Endothelial cell of umbilical vein (primary cell): ENCODE results near the gene FGF16. TPM values are rescaled to one million over a fixed set of nuclear protein-coding genes. Genes with fewer than 3 reads are reported as not detected.

Experiments used
- BruUV-seq: library from RNA; stranded (reverse); fragments of 400-500 nt; replicated peaks from 2 replicates; lab custom pipeline; 2021; lab: Mats Ljungman, UMichigan
- CTCF ChIA-PET: fragments of 300-600, 350-600 bp; sonication (Branson Sonifier 250); formaldehyde crosslinking; loops from one replicate; lab custom pipeline; 2021; ENCODE audit warnings: antibody characterized with exemption, inconsistent platforms; lab: Charles Lee
- POLR2A ChIA-PET: fragments of 300-600, 350-600 bp; sonication (Branson Sonifier 250); formaldehyde crosslinking; loops from one replicate; lab custom pipeline; 2021; ENCODE audit warnings: antibody characterized with exemption, inconsistent platforms; lab: Charles Lee
- DNase-seq: peaks from one replicate; pipeline ENCODE4 v3.0.0-alpha.2; 2011; ENCODE audit warnings: low read depth, low spot score
- FAIRE-seq: peaks from 2 replicates; lab custom pipeline; 2011; peaks lifted over from hg19 to GRCh38; lab: Jason Lieb, UNC
- H2AFZ ChIP-seq: 2 replicates; pipeline ENCODE4 v1.6.0; 2012; ENCODE audit warnings: low read depth, low read length, control low read depth, inconsistent platforms
- H3K27ac ChIP-seq: 2 replicates; pipeline ENCODE4 v1.5.1; 2011; ENCODE audit warnings: low read depth, mild to moderate bottlenecking, control low read depth, low read length, moderate library complexity; ENCODE audit not compliant: insufficient read depth
- H3K27me3 ChIP-seq, 2 experiments: 2 replicates each; pipeline versions ENCODE4 v1.6.0 to v1.6.1; 2011; ENCODE audit warnings: low read length in 2 of 2, mixed read lengths in 1 of 2; ENCODE audit not compliant: control insufficient read depth in 2 of 2, insufficient read depth in 2 of 2
- H3K36me3 ChIP-seq, 2 experiments: 2 replicates in 1 of 2; 3 replicates in 1 of 2; pipeline ENCODE4 v1.5.1; 2011; ENCODE audit warnings: low read length in 2 of 2, mild to moderate bottlenecking in 1 of 2, moderate library complexity in 1 of 2; ENCODE audit not compliant: control insufficient read depth in 2 of 2, insufficient read depth in 2 of 2; ENCODE audit errors: extremely low read depth in 1 of 2
- H3K4me1 ChIP-seq: 3 replicates; pipeline ENCODE4 v1.5.1; 2011; ENCODE audit warnings: mild to moderate bottlenecking, low read length; ENCODE audit not compliant: control insufficient read depth, insufficient read depth; ENCODE audit errors: extremely low read depth
- H3K4me2 ChIP-seq: 2 replicates; pipeline ENCODE4 v1.6.1; 2011; ENCODE audit warnings: low read length, control low read depth, mixed read lengths; ENCODE audit not compliant: insufficient read depth
- H3K4me3 ChIP-seq, 3 experiments: fragments of 200-600 bp in 1 of 3; sonication (generic), shearing (Covaris generic) in 1 of 3; replicated peaks in 1 of 3; 2 replicates each; pipeline ENCODE4 v1.5.1; 2011 to 2016; ENCODE audit warnings: control low read depth in 3 of 3, low read length in 3 of 3, mild to moderate bottlenecking in 2 of 3, inconsistent platforms in 1 of 3, low read depth in 1 of 3, moderate library complexity in 1 of 3; ENCODE audit not compliant: insufficient read depth in 1 of 3
- H3K79me2 ChIP-seq: 2 replicates; pipeline ENCODE4 v1.6.0; 2012; ENCODE audit warnings: low read length, inconsistent platforms; ENCODE audit not compliant: control insufficient read depth, insufficient read depth
- H3K9ac ChIP-seq: replicated peaks from 2 replicates; pipeline ENCODE3; 2011; ENCODE audit warnings: low read length, control low read depth; ENCODE audit not compliant: insufficient read depth; ENCODE audit errors: extremely low read depth
- H3K9me1 ChIP-seq: replicated peaks from 3 replicates; pipeline ENCODE4 v1.6.0; 2011; ENCODE audit warnings: mild to moderate bottlenecking, low read length; ENCODE audit not compliant: control insufficient read depth, insufficient read depth; ENCODE audit errors: extremely low read depth
- H3K9me3 ChIP-seq: replicated peaks from 2 replicates; pipeline ENCODE4 v1.5.1; 2012; ENCODE audit warnings: low read length, inconsistent platforms; ENCODE audit not compliant: control insufficient read depth, insufficient read depth
- H4K20me1 ChIP-seq: replicated peaks from 2 replicates; pipeline ENCODE3; 2011; ENCODE audit warnings: mild to moderate bottlenecking, low read length; ENCODE audit not compliant: control insufficient read depth, insufficient read depth; ENCODE audit errors: extremely low read depth
- GATA2 ChIP-seq: IDR thresholded peaks from 2 replicates; pipeline ENCODE4 v1.7.0; 2011; ENCODE audit warnings: low read depth, mild to moderate bottlenecking, moderate library complexity, mixed read lengths, low read length; ENCODE audit not compliant: insufficient read length, insufficient read depth
- MYC ChIP-seq: IDR thresholded peaks from one replicate; pipeline ENCODE4 v1.6.1; 2011; ENCODE audit warnings: mild to moderate bottlenecking, low read depth, low read length
- POLR2AphosphoS5 ChIP-seq: IDR thresholded peaks from 2 replicates; pipeline ENCODE4 v1.6.1; 2012; ENCODE audit warnings: low read depth, mild to moderate bottlenecking, control low read depth, low read length, moderate library complexity; ENCODE audit not compliant: insufficient read depth
- dilution Hi-C: fragments of 300-500 bp; cut with MboI; formaldehyde crosslinking; loops from one replicate; pipeline ENCODE4 v1.15.0; 2019; ENCODE audit warnings: low sequenced_read_pairs; ENCODE audit not compliant: extremely low pct_ligation_motif_present
- intact Hi-C: fragments of 100-400 bp; cut with micrococcal nuclease; formaldehyde crosslinking; loops from one replicate; pipeline ENCODE4 v1.10.0; 2022
- polyA plus RNA-seq, 4 experiments: library from polyadenylated mRNA; depleted of rRNA in 3 of 4; stranded (reverse) in 3 of 4; unstranded in 1 of 4; fragments of >200 nt; gene quantifications; 2 replicates each; pipeline versions ENCODE4 v1.2.1 to v1.2.3, GENCODE V29; 2011 to 2012; ENCODE audit warnings: missing spikeins in 1 of 4
- total RNA-seq: library from RNA; stranded (reverse); gene quantifications from 2 replicates; pipeline ENCODE4 v1.2.3, GENCODE V29; 2021
- TF ChIP-seq, protein P1 (sequence below), 2 donors: IDR thresholded peaks; 1 replicate in 1 of 2; 2 replicates in 1 of 2; pipeline ENCODE4 v1.5.1; 2011; ENCODE audit warnings: low read length in 2 of 2, mild to moderate bottlenecking in 2 of 2, moderate library complexity in 2 of 2, control low read depth in 1 of 2, inconsistent platforms in 1 of 2, low read depth in 1 of 2; ENCODE audit not compliant: insufficient read depth in 1 of 2; ENCODE audit errors: extremely low read depth in 1 of 2

FGF16 gene
- total and polyA plus RNA-seq, 2 donors (not counting 3 experiments of a cell fraction or from before 2014, with no cell fraction given) = 3.1 to 3.8 TPM

- DNase-seq (peak; percentile 86), FAIRE-seq (no peak)
- Histone ChIP-seq H3K27ac (peak overlapping the region; percentile 62), H3K79me2 (peaks cover 29% of the 10 kb centered on the region), H3K9ac (peak overlapping the region; percentile 48), H3K4me2 (peak overlapping the region; percentile 37), H3K36me3 (no peaks in the 10 kb centered on the region), H4K20me1 (no peaks in the 10 kb centered on the region), H3K4me3 (peak overlapping the region in 1 of 3 experiments; percentile 0), H3K4me1 (peaks cover 79% of the 10 kb centered on the region), H2AFZ (peak overlapping the region; percentile 47), H3K9me1 (no peaks in the 10 kb centered on the region), H3K27me3 (no peaks in the 10 kb centered on the region), H3K9me3 (no peaks in the 10 kb centered on the region)
- intact Hi-C loops = loop anchor here (2.0 kb wide), 1 partner anchor 65 kb away; no protein-coding TSS in a partner anchor
- ChIA-PET POLR2A (interaction anchor here (1.2 kb wide), 1 partner anchor 453 kb away, joined by 3 read pairs; the partner anchor contains the start of gene COX7B), CTCF (interaction anchor here (0.6 kb wide), 1 partner anchor 360 kb away, joined by 3 read pairs; no protein-coding TSS in a partner anchor)
- no TSS peak for BruUV-seq
- TF ChIP-seq GATA2 (peak; percentile 16), MYC (no peak), POLR2AphosphoS5 (peak; percentile 32)
- TF ChIP-seq, protein P1, sequence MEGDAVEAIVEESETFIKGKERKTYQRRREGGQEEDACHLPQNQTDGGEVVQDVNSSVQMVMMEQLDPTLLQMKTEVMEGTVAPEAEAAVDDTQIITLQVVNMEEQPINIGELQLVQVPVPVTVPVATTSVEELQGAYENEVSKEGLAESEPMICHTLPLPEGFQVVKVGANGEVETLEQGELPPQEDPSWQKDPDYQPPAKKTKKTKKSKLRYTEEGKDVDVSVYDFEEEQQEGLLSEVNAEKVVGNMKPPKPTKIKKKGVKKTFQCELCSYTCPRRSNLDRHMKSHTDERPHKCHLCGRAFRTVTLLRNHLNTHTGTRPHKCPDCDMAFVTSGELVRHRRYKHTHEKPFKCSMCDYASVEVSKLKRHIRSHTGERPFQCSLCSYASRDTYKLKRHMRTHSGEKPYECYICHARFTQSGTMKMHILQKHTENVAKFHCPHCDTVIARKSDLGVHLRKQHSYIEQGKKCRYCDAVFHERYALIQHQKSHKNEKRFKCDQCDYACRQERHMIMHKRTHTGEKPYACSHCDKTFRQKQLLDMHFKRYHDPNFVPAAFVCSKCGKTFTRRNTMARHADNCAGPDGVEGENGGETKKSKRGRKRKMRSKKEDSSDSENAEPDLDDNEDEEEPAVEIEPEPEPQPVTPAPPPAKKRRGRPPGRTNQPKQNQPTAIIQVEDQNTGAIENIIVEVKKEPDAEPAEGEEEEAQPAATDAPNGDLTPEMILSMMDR (IDR thresholded peaks at IDR 0.05; ENCODE audit: extremely low read depth in 1 of 2, insufficient read depth in 1 of 2, low read depth in 1 of 2, low read length in 2 of 2) = peak; percentile 26 to 53
- dilution Hi-C loops = no loop called here
These were observed 1.1 kb upstream of the FGF16 start for GRCh38 chrX:77446029-77446585.
